Sigmoid colon (tissue), 4 donors: ENCODE measurements around the gene SOS1.

ENCODE experiments used
- EP300 ChIP-seq, 4 donors: sonication (generic); formaldehyde crosslinking; IDR thresholded peaks; one replicate each; pipeline ENCODE4 v1.6.1; 2017; ENCODE audit warnings: antibody characterized with exemption in 4 of 4
- TF ChIP-seq, protein P1 (sequence below), 4 experiments: fragments of 450-650 bp in 3 of 4; fragments of 200-600 bp in 1 of 4; IDR thresholded peaks; one replicate each; pipeline ENCODE4 v1.5.1; 2016 to 2019; ENCODE audit warnings: antibody characterized with exemption in 4 of 4, mild to moderate bottlenecking in 3 of 4, moderate library complexity in 2 of 4

- TF ChIP-seq, protein P1, sequence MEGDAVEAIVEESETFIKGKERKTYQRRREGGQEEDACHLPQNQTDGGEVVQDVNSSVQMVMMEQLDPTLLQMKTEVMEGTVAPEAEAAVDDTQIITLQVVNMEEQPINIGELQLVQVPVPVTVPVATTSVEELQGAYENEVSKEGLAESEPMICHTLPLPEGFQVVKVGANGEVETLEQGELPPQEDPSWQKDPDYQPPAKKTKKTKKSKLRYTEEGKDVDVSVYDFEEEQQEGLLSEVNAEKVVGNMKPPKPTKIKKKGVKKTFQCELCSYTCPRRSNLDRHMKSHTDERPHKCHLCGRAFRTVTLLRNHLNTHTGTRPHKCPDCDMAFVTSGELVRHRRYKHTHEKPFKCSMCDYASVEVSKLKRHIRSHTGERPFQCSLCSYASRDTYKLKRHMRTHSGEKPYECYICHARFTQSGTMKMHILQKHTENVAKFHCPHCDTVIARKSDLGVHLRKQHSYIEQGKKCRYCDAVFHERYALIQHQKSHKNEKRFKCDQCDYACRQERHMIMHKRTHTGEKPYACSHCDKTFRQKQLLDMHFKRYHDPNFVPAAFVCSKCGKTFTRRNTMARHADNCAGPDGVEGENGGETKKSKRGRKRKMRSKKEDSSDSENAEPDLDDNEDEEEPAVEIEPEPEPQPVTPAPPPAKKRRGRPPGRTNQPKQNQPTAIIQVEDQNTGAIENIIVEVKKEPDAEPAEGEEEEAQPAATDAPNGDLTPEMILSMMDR (IDR thresholded peaks at IDR 0.05) = no peak
- TF ChIP-seq EP300 (IDR thresholded peaks at IDR 0.05) = no peak
These were observed 171.9 kb downstream of the SOS1 start for GRCh38 chr2:38948995-38949394.
